ENCODE data around the gene DISC1. TPM values are rescaled to one million over a fixed set of nuclear protein-coding genes. Genes with fewer than 3 reads are reported as not detected.

Gene DISC1
- total RNA-seq, 1 experiment from 2014 or later, result 0.36 TPM

DNA sequence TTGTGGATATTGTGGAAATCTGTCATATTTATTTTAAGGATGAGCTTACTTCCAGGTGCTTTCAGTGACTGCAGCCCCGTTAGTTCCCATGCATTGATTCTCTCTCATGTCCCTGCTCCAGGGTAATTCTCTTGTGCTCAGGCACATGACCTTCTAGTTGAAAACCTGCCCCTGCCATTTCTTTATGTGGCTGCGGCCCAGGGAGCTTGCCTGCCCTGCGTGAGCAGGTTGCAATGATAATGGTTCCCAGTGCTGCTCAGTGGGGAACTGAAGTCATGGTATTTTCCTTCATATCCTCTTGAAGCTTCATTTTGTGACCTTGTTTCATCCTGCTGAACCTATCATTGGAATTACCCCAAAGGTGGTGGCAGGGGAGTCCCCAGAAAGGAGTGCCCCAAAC is 229.8 kb downstream of the DISC1 start:
- in situ Hi-C loops (cut with HindIII; ENCODE audit: low pct_unique_long_range_greater_than_20kb, low sequenced_read_pairs), result no loop called here
- DNase-seq (ENCODE audit: low read depth, low spot score), result no peak

DNA sequence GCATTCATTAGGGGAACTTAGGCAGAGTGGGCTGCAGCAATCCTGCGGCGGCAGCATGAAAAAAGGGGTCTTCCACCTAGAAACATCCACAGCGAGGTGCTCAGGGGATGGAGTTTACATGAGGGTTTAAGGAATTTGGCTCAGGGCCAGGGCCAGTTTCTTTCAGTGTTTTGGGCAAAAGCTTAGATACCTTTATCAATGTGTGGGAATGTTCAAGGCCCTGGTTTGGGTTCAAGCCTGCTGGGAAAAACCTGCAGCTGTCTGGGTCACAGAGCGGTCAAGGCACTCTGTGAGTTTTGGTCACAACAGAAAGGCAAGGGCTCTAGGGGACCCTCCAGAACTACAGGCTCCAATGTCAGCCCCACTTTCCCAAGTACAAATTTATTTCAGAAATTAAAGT is 230.3 kb downstream of the DISC1 start:
- ChIA-PET CTCF (no interaction called here), POLR2A (no interaction called here)
- ATAC-seq (no peak), DNase-seq (ENCODE audit: low read depth, low spot score) (no peak)
- Histone ChIP-seq H3K4me3 (ENCODE audit: low read depth in 2 of 2, low read length in 2 of 2) (no peak overlapping the region), H3K4me1 (ENCODE audit: control insufficient read depth, insufficient read depth, low read length) (no peaks in the 10 kb centered on the region), H3K36me3 (ENCODE audit: control insufficient read depth, insufficient read depth, low read length) (no peaks in the 10 kb centered on the region), H3K9me3 (ENCODE audit: control insufficient read depth, insufficient read depth, low read depth, low read length) (no peaks in the 10 kb centered on the region), H3K27me3 (ENCODE audit: control insufficient read depth, insufficient read depth, low read length) (no peaks in the 10 kb centered on the region), H3K27ac (ENCODE audit: low read length) (no peak overlapping the region)
- intact Hi-C loops (cut with micrococcal nuclease; ENCODE audit: unreplicated experiment), result no loop called here
- BruUV-seq (replicated peaks), result no TSS peak
- in situ Hi-C loops (cut with HindIII; ENCODE audit: low pct_unique_long_range_greater_than_20kb, low sequenced_read_pairs), result no loop called here
- TF ChIP-seq TCF7L2 (IDR thresholded peaks at IDR 0.05; ENCODE audit: low read depth, low read length) (no peak), POLR2AphosphoS5 (IDR thresholded peaks at IDR 0.05; ENCODE audit: low read depth, low read length) (no peak), SIN3A (IDR thresholded peaks at IDR 0.05; ENCODE audit: borderline replicate concordance, insufficient read depth, low read depth, low read length) (no peak)
- TF ChIP-seq, protein P1, sequence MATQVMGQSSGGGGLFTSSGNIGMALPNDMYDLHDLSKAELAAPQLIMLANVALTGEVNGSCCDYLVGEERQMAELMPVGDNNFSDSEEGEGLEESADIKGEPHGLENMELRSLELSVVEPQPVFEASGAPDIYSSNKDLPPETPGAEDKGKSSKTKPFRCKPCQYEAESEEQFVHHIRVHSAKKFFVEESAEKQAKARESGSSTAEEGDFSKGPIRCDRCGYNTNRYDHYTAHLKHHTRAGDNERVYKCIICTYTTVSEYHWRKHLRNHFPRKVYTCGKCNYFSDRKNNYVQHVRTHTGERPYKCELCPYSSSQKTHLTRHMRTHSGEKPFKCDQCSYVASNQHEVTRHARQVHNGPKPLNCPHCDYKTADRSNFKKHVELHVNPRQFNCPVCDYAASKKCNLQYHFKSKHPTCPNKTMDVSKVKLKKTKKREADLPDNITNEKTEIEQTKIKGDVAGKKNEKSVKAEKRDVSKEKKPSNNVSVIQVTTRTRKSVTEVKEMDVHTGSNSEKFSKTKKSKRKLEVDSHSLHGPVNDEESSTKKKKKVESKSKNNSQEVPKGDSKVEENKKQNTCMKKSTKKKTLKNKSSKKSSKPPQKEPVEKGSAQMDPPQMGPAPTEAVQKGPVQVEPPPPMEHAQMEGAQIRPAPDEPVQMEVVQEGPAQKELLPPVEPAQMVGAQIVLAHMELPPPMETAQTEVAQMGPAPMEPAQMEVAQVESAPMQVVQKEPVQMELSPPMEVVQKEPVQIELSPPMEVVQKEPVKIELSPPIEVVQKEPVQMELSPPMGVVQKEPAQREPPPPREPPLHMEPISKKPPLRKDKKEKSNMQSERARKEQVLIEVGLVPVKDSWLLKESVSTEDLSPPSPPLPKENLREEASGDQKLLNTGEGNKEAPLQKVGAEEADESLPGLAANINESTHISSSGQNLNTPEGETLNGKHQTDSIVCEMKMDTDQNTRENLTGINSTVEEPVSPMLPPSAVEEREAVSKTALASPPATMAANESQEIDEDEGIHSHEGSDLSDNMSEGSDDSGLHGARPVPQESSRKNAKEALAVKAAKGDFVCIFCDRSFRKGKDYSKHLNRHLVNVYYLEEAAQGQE (IDR thresholded peaks at IDR 0.05; ENCODE audit: insufficient read depth in 1 of 2, low read depth in 2 of 2, low read length in 1 of 2), result no peak
- TF ChIP-seq, protein P2, sequence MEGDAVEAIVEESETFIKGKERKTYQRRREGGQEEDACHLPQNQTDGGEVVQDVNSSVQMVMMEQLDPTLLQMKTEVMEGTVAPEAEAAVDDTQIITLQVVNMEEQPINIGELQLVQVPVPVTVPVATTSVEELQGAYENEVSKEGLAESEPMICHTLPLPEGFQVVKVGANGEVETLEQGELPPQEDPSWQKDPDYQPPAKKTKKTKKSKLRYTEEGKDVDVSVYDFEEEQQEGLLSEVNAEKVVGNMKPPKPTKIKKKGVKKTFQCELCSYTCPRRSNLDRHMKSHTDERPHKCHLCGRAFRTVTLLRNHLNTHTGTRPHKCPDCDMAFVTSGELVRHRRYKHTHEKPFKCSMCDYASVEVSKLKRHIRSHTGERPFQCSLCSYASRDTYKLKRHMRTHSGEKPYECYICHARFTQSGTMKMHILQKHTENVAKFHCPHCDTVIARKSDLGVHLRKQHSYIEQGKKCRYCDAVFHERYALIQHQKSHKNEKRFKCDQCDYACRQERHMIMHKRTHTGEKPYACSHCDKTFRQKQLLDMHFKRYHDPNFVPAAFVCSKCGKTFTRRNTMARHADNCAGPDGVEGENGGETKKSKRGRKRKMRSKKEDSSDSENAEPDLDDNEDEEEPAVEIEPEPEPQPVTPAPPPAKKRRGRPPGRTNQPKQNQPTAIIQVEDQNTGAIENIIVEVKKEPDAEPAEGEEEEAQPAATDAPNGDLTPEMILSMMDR (IDR thresholded peaks at IDR 0.05), result no peak

More for the DNA sequence above, 229.8 kb downstream of the DISC1 start:
- TF ChIP-seq, protein P1 (IDR thresholded peaks at IDR 0.05; ENCODE audit: insufficient read depth in 1 of 2, low read depth in 2 of 2, low read length in 1 of 2), result no peak
- TF ChIP-seq, protein P2 (IDR thresholded peaks at IDR 0.05), result no peak
- TF ChIP-seq POLR2AphosphoS5 (IDR thresholded peaks at IDR 0.05; ENCODE audit: low read depth, low read length), result no peak
- no peak for TF ChIP-seq SIN3A (IDR thresholded peaks at IDR 0.05; ENCODE audit: borderline replicate concordance, insufficient read depth, low read depth, low read length)
- no peak for TF ChIP-seq TCF7L2 (IDR thresholded peaks at IDR 0.05; ENCODE audit: low read depth, low read length)
- no peaks in the 10 kb centered on the region for H3K9me3 ChIP-seq (ENCODE audit: control insufficient read depth, insufficient read depth, low read depth, low read length)
- ChIA-PET CTCF (no interaction called here), POLR2A (no interaction called here)
- no TSS peak for BruUV-seq (replicated peaks)
- H3K4me3 ChIP-seq (ENCODE audit: low read depth in 2 of 2, low read length in 2 of 2), result no peak overlapping the region
- H3K27ac ChIP-seq (ENCODE audit: low read length), result no peak overlapping the region
- H3K36me3 ChIP-seq (ENCODE audit: control insufficient read depth, insufficient read depth, low read length), result no peaks in the 10 kb centered on the region
- ATAC-seq, result no peak
- no peaks in the 10 kb centered on the region for H3K27me3 ChIP-seq (ENCODE audit: control insufficient read depth, insufficient read depth, low read length)
- no peaks in the 10 kb centered on the region for H3K4me1 ChIP-seq (ENCODE audit: control insufficient read depth, insufficient read depth, low read length)
- intact Hi-C loops (cut with micrococcal nuclease; ENCODE audit: unreplicated experiment), result no loop called here
